SH-SY5Y (cell line): ENCODE data around the gene HIVEP2.

Experiments
- GATA2 ChIP-seq: IDR thresholded peaks from 2 replicates; pipeline ENCODE4 v1.6.1; 2011; ENCODE audit warnings: mild to moderate bottlenecking, low read depth, low read length
- GATA3 ChIP-seq: IDR thresholded peaks from 2 replicates; pipeline ENCODE4 v1.6.1; 2011; ENCODE audit warnings: low read depth, mild to moderate bottlenecking, low read length, moderate library complexity

The HIVEP2 gene

DNA sequence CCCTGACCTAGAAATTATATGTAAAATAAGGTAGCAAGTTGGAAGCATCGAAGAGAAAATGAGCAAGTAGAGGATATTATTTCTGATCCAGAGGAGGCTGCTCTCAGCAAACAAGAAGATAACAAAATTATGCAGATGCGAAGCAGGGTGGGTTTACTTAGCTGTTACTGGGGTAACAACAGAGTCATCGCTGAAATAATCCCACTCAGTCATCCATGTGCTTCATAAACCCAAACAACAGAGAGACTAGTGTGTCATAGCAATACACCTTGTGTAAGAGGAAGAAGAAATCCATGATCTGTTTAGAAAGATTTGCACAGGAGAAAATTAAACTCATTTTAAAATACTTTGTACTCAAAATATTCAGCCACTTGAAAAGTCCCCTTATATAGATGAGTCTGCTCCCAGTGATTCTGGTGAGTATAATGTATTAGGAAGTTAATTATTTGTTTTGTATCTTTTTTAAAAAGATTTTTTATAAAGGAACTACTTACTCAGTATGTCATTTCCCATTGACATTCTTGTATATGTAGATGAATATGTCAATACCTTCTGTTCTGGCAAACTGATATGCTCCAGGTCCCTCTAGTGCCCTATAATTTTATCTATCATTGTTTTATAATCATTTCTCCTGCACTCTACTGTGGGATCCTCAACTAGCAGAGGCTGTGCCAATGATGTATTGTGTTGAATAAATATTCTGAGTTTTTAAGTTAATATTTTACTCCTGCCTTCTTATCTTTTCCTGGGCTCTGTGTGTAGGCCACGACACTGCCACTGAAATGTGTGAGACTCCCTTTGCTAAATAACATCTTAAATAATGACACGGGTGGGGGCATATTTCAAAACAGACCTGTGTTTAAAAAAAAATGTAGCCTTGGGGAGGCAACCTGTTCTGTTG lies 8.6 kb upstream of the HIVEP2 start:
- TF ChIP-seq GATA2: no peak
- TF ChIP-seq GATA3: no peak

DNA sequence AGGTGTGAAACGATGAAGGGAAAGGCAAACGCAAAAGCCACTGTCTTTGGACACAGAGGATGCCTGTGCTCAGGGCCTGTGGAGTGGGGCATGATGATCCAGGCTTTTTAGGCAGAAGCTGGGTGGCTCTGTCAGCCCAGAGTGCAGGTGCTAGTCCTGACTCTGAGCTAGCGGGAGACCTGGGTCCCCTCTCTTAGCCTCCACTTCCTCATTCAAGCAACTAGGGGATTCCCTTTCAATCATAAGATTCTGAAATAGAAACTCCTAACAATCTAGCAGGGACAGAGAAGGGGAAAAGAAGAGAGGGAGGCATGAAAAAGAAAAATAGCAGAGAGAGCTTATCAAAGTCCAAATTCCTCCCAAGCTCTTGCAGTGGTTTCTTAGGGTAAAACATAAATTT lies 7.6 kb upstream of the HIVEP2 start:
- TF ChIP-seq GATA3: no peak

DNA sequence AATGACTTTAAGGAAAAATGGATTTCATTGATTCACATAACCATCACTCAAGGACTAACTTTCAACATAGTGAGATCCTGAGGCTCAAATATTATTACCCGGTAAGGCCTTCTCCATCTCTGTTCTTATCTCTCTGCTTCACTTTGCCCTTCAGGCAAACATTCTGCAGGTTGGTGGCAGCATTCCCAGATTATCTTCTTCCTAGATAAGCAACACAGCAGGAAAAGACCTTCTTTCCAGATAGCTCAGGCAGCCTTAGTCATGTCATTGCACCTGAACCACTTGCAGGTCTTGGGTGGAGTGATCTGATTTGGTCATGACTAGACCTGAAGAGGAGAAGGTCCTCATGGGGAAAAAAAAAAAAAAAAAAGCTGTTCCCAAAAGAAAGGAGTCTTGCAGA lies 5.3 kb upstream of the HIVEP2 start:
- TF ChIP-seq GATA2 (peak; percentile 31; the same call in 1 of the 2 replicates), GATA3 (no peak)

- TF ChIP-seq GATA2 (no peak), GATA3 (no peak)
These were observed 2.9 kb upstream of the HIVEP2 start for GRCh38 chr6:142947714-142948480.

- no peak for TF ChIP-seq GATA2
- no peak for TF ChIP-seq GATA3
These were observed 2.1 kb upstream of the HIVEP2 start for GRCh38 chr6:142946924-142947713.

DNA sequence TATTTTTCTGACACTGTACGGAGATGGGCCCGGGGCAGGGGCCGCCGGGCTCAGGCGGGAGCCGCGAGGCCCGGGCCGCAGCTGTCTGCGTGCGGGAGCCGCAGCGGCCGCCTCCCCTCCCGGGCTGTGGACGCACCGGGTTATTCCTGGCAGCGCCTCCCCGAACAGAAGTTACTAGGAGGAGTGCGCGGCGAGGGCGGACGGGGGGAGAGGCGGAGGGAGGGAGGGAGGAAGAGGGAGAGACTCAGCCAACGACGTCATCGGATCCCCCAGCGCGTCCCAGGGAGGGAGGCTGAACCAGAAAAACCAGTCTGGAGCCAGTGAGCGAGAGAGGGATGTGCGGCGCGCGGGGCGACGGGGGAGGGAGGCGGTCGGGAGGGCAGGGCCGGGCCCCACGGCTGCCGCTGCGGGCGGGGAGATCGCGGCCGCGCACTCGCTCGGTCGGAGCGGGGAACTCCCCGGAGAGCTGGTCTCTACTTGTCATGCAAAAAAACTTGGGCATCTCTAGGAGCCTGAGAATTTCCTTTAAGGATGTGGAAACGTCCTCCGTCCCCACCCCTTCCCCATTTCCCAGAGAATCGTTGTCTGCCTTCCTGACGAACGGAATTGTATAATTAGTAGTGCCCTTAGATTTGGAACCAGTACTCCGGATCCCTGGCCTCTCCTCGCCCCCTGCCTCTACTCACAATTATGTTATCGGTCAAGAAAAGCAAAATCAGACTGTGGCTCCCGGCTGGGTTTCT lies 1.4 kb upstream of the HIVEP2 start:
- TF ChIP-seq GATA3 (no peak), GATA2 (no peak)

GRCh38 chr6:142945446-142946180 lies 637 bp upstream of the HIVEP2 start:
- TF ChIP-seq GATA3 (no peak), GATA2 (no peak)

GRCh38 chr6:142944124-142945048 lies 590 bp downstream of the HIVEP2 start:
- TF ChIP-seq GATA2 (peak; percentile 41; the same call in 1 of the 2 replicates), GATA3 (no peak)

DNA sequence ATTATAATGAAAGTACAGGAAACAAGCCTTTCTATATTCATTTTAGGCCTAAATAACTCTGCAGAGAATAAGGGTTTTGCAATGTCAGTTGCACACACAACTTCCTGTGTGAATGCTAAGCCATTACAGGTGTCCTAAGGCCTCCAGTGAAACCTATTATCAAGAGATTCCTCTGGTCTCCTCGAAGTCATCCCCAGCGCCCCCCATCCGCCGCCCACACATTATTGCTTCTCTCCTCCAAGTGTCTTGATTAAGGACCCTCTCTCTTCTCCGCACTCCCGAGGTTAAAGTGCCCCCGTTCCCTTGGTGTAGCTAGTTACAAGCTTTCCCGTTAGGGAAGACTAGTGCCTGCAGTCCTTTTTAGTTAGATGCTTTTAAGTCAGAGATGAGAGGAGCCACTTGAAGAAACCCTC lies 1.3 kb downstream of the HIVEP2 start:
- no peak for TF ChIP-seq GATA2
- TF ChIP-seq GATA3: no peak

- TF ChIP-seq GATA2 (no peak), GATA3 (no peak)
These were observed 2.2 kb downstream of the HIVEP2 start for GRCh38 chr6:142942805-142943227.

DNA sequence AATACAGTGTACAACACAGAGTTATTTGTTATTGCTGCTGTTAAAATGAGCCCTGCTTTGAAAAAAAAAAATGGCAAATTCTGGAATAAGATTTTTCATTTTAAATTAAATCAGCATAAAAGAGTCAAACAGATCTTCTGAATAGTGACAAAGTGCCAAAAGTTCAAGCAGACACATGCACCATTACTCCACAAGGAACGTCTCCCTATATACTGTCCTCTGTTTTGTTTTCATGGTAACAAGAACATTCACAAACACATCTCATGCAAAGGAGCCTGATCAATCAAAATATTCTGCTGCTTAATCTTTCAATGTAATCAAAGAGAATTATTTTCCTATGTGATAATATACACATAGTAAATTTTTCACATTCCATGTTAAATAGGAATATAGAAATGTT lies 2.7 kb downstream of the HIVEP2 start:
- no peak for TF ChIP-seq GATA2

GRCh38 chr6:142941018-142941417 lies 4.0 kb downstream of the HIVEP2 start:
- TF ChIP-seq GATA2: no peak
- no peak for TF ChIP-seq GATA3

GRCh38 chr6:142940487-142940886 lies 4.5 kb downstream of the HIVEP2 start:
- no peak for TF ChIP-seq GATA2
- no peak for TF ChIP-seq GATA3
